H1 (cell line): ENCODE data around the gene G6PC1. TPM values are rescaled to one million over a fixed set of nuclear protein-coding genes. Genes with fewer than 3 reads are reported as not detected.

ENCODE experiments used
- ASH2L ChIP-seq: fragments of 200-600, 300-600 bp; sonication (generic); IDR thresholded peaks from one replicate; pipeline ENCODE4 v1.7.1; 2017; ENCODE audit warnings: low read length
- NRF1 ChIP-seq: IDR thresholded peaks from 2 replicates; pipeline ENCODE4 v1.6.1; 2011; ENCODE audit warnings: mild to moderate bottlenecking, low read depth, low read length, improper control_type of control experiment
- polyA plus RNA-seq, 7 experiments: library from polyadenylated mRNA; depleted of rRNA in 3 of 7; stranded (reverse) in 5 of 7; unstranded in 2 of 7; fragments of >200 nt in 5 of 7; fragments of 200-250 nt in 2 of 7; gene quantifications; 1 replicate in 5 of 7; 2 replicates in 1 of 7; 4 replicates in 1 of 7; pipeline versions ENCODE4 v1.2.1 to v1.2.3, GENCODE V29; 2011 to 2013; ENCODE audit warnings: missing spikeins in 2 of 7, mixed read lengths in 2 of 7
- total RNA-seq: library from RNA; stranded (reverse); fragmentation: NEBNext Ultra II Directional; extraction: Animal tissue kit (Norgen Biotek cat#: 25700); gene quantifications from 2 replicates; pipeline ENCODE4 v1.2.1, GENCODE V29; 2021
- TF ChIP-seq, protein P1 (sequence below): IDR thresholded peaks from 2 replicates; pipeline ENCODE4 v1.6.1; 2011; ENCODE audit warnings: low read depth, mild to moderate bottlenecking, low read length; ENCODE audit not compliant: insufficient read depth

The G6PC1 gene
- total and polyA plus RNA-seq, 2 of the 8 experiments (the other 6 are each of a cell fraction or from before 2014, with no cell fraction given), result 0.02 TPM; not detected in 1

DNA sequence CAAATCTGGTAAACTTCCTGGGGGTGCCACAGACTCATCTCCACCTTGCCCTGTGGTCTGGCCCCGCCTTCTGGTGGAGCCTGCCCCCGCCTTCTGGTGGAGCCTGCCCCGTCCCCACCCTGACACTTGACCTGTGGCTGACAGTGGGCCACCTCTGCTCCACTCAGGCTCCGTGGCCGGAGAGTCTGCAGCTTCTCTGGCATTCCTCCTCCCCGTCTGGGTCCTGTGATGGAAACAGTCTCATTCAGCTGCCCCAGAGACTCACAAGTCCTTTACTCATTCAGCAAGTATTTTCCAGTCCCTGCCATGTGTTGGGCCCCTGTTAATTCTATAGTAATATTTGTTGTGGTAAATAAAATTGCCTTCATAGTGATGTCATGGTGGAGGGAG lies 21.0 kb upstream of the G6PC1 start (continued):
- TF ChIP-seq NRF1 (no peak), ASH2L (no peak)
- TF ChIP-seq, protein P1, sequence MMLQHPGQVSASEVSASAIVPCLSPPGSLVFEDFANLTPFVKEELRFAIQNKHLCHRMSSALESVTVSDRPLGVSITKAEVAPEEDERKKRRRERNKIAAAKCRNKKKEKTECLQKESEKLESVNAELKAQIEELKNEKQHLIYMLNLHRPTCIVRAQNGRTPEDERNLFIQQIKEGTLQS, result no peak
